Measurements from ENCODE around the gene ZNF823. TPM values are rescaled to one million over a fixed set of nuclear protein-coding genes. Genes with fewer than 3 reads are reported as not detected.

The ZNF823 gene
- total RNA-seq, 1 donor from 2014 or later, result 18.0 TPM

GRCh38 chr19:11737964-11738745 is 591 bp downstream of the ZNF823 start:
- no peak for DNase-seq

DNA sequence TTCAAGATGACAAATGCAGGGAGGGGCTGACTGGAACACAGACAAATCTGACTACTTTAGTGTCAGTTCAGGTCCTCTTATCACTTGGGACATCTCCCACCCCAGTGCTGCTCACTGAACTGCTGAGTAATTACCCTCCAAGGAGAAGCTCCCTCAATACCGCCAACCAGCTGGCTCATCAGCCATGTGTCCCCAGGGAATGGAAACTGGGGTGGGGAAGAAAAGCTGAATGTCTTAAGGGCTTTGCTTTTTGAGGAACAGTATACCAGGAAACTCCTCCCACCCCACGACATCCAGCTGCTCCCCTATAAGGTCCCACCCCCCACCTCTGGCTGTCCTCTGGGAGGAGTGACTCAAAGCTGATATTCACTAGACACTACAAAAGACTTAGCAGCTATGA is 2.0 kb downstream of the ZNF823 start:
- peak; percentile 11 for DNase-seq

DNA sequence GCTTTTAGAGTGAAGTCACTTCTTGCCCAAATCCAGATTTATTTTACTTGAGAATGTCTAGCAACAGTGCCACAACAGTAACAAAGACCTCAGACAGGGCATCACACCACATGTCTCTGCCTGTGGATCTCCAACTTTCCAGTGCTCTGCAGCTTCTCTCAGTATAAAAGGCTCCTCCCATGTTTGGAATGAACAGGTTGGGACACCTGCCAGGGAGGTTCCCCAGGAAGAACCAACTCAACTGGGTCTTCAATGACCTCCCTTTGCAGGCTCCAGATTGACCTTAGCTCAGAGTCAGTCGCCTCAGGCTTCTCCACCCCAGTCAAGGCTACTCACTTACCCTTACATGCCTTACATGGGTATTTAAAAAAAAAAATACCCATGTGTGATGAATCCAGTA is 3.4 kb downstream of the ZNF823 start:
- no peak for DNase-seq

DNA sequence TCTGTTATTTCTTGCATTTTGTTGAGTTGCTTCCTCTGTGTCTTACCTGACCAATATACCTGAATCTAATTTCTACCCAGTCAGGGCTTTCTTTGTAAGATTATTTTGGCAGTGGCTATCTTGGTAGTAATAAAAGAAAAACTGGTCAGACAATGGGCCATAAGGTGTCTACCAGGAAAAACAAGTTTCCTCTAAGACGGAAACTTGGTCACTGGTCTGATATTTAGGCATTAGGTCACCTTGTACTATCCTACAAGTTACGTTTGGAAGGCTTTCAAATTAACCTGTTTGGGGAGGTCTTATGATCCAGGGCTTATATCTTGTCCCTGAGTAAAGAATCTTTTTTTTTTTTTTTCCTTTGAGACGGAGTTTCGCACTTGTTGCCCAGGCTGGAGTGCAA is 9.2 kb downstream of the ZNF823 start:
- no peak for DNase-seq

DNA sequence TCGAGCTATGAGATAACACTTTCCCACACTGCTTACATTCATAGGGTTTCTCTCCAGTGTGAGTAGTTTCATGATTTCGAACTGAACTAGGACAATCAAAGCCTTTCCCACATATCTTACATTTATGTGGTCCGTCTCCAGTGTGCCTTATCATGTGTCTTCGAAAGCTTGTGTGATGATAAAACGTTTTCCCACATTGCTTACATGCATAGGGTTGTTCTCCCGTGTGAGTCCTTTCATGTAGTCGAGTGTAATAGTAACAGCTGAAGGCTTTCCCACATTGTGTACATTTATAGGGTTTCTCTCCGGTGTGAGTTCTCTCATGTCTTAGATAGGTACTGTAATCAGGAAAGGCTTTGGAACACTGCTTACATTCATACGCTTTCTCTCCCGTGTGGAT is 16.3 kb downstream of the ZNF823 start:
- DNase-seq, result no peak

DNA sequence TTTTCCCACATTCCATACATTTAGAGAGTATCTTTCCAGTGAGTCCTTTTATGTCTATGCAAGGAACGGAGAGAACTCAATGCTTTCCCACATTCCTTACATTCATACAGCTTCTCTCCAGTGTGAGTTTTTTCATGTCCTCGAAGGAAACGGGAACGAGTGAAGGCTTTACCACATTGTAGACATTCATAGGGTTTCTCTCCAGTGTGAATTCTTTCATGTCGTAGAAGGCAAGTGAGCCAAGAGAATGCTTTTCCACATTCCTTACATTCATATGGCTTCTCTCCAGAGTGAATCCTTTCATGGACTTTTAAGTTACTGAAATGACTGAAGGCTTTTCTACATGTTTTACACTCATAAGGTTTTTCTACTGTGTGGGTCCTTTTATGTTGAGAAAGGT is 17.1 kb downstream of the ZNF823 start:
- DNase-seq, result no peak

DNA sequence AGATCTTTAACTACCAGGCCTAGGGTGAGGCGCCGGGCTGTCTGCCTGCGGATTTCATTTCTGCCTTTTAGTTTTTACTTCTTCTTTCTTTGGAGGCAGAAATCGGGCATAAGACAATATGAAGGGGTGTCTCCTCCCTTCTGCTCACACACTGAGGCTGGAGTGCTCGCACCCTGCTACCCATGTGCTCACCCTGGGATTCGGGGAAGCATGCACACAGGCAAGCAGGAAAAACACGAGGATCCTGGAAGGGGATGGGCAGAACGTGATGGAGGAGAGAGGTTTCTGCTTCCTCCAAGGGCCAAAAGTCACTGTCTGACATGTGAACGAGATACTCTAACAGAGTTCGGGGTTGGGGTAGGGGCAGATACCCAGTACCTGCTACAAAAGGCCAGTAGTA is 28.4 kb downstream of the ZNF823 start:
- no peak for DNase-seq

GRCh38 chr19:11708457-11708856 is 30.3 kb downstream of the ZNF823 start:
- DNase-seq, result no peak

- DNase-seq, result no peak
Observed at GRCh38 chr19:11705474-11705873, 33.3 kb downstream of the ZNF823 start.

GRCh38 chr19:11704626-11705025 is 34.1 kb downstream of the ZNF823 start:
- no peak for DNase-seq

DNA sequence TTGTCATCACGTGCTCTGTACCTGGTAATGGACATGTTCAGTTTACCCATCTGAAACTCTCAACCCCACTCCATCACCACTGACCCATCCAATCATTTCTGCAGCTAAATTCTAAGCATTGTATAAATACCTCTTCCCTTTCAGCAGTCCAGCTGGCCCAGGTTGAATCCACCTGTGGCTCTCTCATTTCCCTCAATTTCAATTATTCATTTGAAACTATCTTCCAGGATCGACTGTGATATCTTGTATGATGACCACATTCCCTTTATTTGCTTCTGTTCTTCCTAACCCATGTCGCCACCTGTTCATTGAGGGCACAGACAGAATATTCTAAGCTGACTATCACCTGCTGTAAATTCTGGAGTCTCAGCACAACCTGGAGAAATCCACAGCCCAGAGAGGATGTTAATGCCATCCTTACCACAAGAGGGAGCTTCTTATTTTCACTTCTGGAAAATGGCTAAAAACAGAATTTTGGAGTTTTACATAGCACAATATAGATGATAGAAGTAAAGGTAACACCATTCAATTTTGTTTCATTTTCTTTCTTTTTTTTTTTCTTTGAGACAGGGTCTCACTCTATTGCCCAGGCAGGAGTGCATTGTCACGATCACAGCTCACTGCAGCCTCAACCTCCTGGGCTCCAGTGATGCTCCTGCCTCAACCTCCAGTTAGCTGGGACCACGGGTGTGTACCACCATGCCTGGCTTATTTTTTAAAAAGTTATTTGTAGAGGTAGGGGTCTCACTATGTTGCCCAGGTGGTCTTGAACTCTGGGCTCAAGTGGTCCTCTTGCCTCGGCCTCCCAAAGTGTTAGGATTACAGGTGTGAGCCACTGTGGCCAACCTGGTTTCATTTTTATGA is 38.6 kb downstream of the ZNF823 start:
- no peak for DNase-seq

DNA sequence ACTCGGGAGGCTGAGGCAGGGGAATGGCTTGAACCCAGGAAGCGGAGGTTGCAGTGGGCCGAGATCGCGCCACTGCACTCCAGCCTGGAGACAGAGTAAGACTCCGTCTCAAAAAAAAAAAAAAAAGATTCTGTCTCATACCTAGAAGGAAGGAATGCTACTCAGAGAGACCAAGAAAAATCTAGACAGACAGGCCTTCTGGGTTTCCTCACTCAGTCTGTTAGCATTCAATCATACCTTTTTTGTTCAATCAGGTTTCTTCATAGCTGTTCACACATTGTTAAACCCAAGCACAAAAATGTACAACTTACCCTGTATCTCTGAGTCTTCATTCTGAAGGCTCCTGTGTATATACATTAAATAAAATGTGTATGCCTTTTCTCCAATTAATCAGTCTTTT is 40.5 kb downstream of the ZNF823 start:
- DNase-seq, result no peak

- no peak for DNase-seq
Observed at GRCh38 chr19:11697284-11697855, 41.4 kb downstream of the ZNF823 start.

DNA sequence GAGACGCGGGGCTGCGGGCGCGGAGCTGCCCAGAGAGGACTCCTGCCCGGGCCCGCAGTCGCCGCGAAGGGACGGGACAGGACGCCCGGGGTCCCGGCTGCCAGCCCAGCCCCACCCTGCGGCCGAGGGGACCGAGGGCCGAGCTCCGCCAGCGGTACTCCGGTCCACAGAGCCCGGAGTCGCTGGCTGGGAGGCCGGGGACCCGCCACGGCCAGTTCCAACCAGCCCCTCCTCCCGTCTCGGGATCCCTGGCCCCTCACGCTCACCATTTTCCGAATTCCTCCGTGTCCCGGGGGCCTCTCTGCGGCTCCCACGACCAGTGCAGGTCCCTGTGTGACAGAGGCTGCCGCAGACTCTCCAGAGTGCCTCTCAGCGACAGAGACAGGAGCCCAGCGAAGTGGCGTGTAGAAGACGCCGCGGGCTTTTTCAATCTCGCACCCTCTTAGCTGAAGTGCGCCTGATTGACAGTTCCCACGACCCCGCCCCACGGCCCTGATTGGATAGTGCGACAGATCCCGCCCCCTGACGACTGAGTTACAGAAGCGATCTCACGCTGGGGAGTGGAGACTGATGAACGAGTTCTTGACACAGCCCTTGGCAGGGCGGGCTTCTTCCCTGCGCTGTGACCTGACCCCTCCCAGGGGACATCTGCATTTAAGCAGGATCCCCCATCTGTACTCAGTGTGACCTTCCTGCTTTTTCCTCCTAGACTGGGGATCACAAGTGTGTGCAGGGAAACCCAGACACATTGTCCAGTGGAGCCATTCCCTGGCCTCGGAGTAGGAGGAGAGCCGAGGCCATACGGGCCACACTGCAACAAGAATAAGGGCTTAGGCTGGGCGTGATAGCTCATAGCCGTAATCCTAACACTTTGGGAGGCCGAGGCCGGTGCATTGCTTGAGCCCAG is 44.0 kb downstream of the ZNF823 start:
- DNase-seq, result peak; percentile 93

GRCh38 chr19:11693505-11694499 is 44.9 kb downstream of the ZNF823 start:
- peak; percentile 74 for DNase-seq

- no peak for DNase-seq
Observed at GRCh38 chr19:11692127-11692790, 46.5 kb downstream of the ZNF823 start.

- no peak for DNase-seq
Observed at GRCh38 chr19:11685676-11686650, 52.8 kb downstream of the ZNF823 start.

DNA sequence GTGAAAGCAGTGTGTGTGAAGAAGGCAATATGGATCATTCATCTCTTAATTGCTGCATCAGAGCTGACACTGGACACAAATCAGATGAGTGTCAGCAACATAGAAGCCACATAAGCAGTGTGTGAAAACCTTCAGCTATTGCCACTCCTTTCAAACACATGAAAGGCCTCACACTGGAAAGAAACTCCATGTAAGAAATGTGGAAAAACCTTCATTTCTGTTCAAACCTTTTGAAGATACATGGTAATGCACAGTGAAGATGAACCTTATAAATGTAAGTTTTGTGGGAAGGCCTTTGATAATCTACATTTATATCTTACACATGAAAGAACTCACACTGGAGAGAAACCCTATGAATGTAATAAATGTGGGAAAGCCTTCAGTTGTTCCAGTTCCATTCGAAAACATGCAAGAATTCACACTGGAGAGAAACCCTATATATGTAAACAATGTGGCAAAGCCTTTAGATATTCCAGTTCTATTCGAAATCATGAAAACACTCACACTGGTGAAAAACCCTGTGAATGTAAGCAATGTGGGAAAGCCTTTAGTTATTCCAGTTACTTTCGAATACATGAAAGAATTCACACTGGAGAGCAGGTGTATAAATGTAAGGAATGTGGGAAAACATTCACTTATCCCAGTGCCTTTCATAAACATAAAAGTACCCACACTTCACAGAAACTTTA is 53.6 kb downstream of the ZNF823 start:
- no peak for DNase-seq

Measured in skin of body (tissue), 2 donors.